Fibroblast of lung (primary cell): ENCODE results near the gene DIPK1B. TPM values are rescaled to one million over a fixed set of nuclear protein-coding genes. Genes with fewer than 3 reads are reported as not detected.
A peak's percentile ranks its signal among the peaks of the same experiment; 100 is the strongest.

Experiments used
- DNase-seq, 2 donors: peaks; one replicate each; pipeline versions ENCODE4 v3.0.0 to v3.0.0-alpha.2; 2010; ENCODE audit warnings: low read depth in 2 of 2
- H2AFZ ChIP-seq: 2 replicates; pipeline ENCODE4 v1.5.1; 2012; ENCODE audit warnings: low read length, control low read depth, inconsistent platforms
- H3K27ac ChIP-seq: 2 replicates; pipeline ENCODE4 v1.5.1; 2011; ENCODE audit warnings: low read length, control low read depth; ENCODE audit not compliant: insufficient read depth
- H3K27me3 ChIP-seq: 2 replicates; pipeline ENCODE4 v1.5.1; 2011; ENCODE audit warnings: mild to moderate bottlenecking, low read length; ENCODE audit not compliant: control insufficient read depth, insufficient read depth
- H3K36me3 ChIP-seq: 2 replicates; pipeline ENCODE4 v1.5.1; 2011; ENCODE audit warnings: low read length; ENCODE audit not compliant: control insufficient read depth, insufficient read depth
- H3K4me1 ChIP-seq: 2 replicates; pipeline ENCODE4 v1.5.1; 2011; ENCODE audit warnings: low read length; ENCODE audit not compliant: control insufficient read depth, insufficient read depth; ENCODE audit errors: extremely low read depth
- H3K4me2 ChIP-seq: 2 replicates; pipeline ENCODE4 v1.5.1; 2011; ENCODE audit warnings: low read length, control low read depth; ENCODE audit not compliant: insufficient read depth; ENCODE audit errors: extremely low read depth
- H3K4me3 ChIP-seq, 4 experiments: fragments of 200-600 bp in 1 of 4; sonication (generic) in 1 of 4; replicated peaks in 1 of 4; 2 replicates each; pipeline ENCODE4 v1.5.1; 2011 to 2016; ENCODE audit warnings: low read length in 4 of 4, low read depth in 3 of 4, mild to moderate bottlenecking in 3 of 4, control low read depth in 2 of 4, inconsistent platforms in 1 of 4, mixed read lengths in 1 of 4; ENCODE audit not compliant: insufficient read depth in 1 of 4; ENCODE audit errors: control extremely low read depth in 1 of 4
- H3K79me2 ChIP-seq: 2 replicates; pipeline ENCODE4 v1.5.1; 2012; ENCODE audit warnings: mild to moderate bottlenecking, low read length, inconsistent platforms; ENCODE audit not compliant: control insufficient read depth, insufficient read depth
- H3K9ac ChIP-seq: 2 replicates; pipeline ENCODE4 v1.5.1; 2011; ENCODE audit warnings: mild to moderate bottlenecking, low read length, control low read depth; ENCODE audit not compliant: insufficient read depth
- H3K9me3 ChIP-seq: 2 replicates; pipeline ENCODE4 v1.5.1; 2012; ENCODE audit warnings: low read depth, low read length; ENCODE audit not compliant: control insufficient read depth, insufficient read depth
- H4K20me1 ChIP-seq: 2 replicates; pipeline ENCODE4 v1.5.1; 2011; ENCODE audit warnings: low read length; ENCODE audit not compliant: control insufficient read depth, insufficient read depth; ENCODE audit errors: extremely low read depth
- EZH2 ChIP-seq: IDR thresholded peaks from 2 replicates; pipeline ENCODE4 v1.5.1; 2012; ENCODE audit warnings: low read length, control low read depth, mild to moderate bottlenecking; ENCODE audit errors: missing control alignments
- polyA plus RNA-seq, 2 donors: library from polyadenylated mRNA; depleted of rRNA in 1 of 2; stranded (reverse) in 1 of 2; unstranded in 1 of 2; fragments of >200 nt; gene quantifications; 2 replicates each; pipeline ENCODE4 v1.2.1, GENCODE V29; 2011 to 2012; ENCODE audit warnings: missing spikeins in 1 of 2
- total RNA-seq: library from RNA; depleted of rRNA; stranded (reverse); fragments of >200 nt; gene quantifications from 2 replicates; pipeline ENCODE4 v1.2.1, GENCODE V29; 2014
- TF ChIP-seq, protein P1 (sequence below), 2 donors: IDR thresholded peaks in 1 of 2; conservative IDR thresholded peaks in 1 of 2; 1 replicate in 1 of 2; 2 replicates in 1 of 2; pipeline ENCODE4 v1.5.1; 2011 to 2012; ENCODE audit warnings: low read length in 2 of 2, control low read depth in 1 of 2, inconsistent platforms in 1 of 2, low read depth in 1 of 2, mild to moderate bottlenecking in 1 of 2

DIPK1B gene
- total and polyA plus RNA-seq, 2 donors (not counting 1 experiment from before 2014, with no cell fraction given) = 0.16 to 0.33 TPM

DNA sequence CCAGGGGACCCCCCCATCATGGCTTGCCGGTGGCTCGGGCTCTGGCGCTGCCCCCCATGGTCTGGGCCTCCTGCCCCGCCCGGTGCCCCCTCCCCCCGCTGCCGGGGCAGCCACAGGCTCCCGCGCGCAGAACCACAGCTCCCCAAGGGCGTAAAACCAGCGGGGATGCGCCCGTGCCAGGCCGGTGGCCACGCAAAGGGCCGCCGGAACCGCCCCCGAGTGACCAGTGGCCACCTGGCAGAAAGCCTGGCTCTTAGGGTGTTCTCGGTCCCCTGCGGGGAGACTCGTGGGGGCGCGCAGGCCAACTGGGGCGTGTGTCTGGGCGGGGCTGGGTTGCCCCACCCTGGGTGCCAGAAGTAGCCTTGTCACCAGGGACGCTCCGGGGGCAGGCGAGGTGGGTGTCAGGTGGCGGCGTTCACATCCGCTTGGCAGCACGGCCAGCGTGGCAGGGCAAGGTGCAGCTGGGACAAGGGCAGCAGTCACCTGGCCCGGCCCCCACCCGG lies 24.6 kb upstream of the DIPK1B start:
- Histone ChIP-seq H3K9ac (no peak overlapping the region), H2AFZ (no peak overlapping the region), H3K9me3 (no peaks in the 10 kb centered on the region), H3K4me1 (peaks cover 8% of the 10 kb centered on the region), H3K27me3 (no peaks in the 10 kb centered on the region), H3K4me2 (no peak overlapping the region), H3K36me3 (no peaks in the 10 kb centered on the region), H3K79me2 (peaks cover 5% of the 10 kb centered on the region), H3K4me3 (peak overlapping the region in 1 of 4 experiments; percentile 10), H3K27ac (no peak overlapping the region), H4K20me1 (peaks cover 2% of the 10 kb centered on the region)
- DNase-seq = no peak
- TF ChIP-seq, protein P1, sequence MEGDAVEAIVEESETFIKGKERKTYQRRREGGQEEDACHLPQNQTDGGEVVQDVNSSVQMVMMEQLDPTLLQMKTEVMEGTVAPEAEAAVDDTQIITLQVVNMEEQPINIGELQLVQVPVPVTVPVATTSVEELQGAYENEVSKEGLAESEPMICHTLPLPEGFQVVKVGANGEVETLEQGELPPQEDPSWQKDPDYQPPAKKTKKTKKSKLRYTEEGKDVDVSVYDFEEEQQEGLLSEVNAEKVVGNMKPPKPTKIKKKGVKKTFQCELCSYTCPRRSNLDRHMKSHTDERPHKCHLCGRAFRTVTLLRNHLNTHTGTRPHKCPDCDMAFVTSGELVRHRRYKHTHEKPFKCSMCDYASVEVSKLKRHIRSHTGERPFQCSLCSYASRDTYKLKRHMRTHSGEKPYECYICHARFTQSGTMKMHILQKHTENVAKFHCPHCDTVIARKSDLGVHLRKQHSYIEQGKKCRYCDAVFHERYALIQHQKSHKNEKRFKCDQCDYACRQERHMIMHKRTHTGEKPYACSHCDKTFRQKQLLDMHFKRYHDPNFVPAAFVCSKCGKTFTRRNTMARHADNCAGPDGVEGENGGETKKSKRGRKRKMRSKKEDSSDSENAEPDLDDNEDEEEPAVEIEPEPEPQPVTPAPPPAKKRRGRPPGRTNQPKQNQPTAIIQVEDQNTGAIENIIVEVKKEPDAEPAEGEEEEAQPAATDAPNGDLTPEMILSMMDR (conservative IDR thresholded peaks at IDR 0.05 in 1 of 2, IDR thresholded peaks at IDR 0.05 in 1 of 2; ENCODE audit: low read depth in 1 of 2, low read length in 2 of 2) = no peak
- TF ChIP-seq EZH2 = no peak

DNA sequence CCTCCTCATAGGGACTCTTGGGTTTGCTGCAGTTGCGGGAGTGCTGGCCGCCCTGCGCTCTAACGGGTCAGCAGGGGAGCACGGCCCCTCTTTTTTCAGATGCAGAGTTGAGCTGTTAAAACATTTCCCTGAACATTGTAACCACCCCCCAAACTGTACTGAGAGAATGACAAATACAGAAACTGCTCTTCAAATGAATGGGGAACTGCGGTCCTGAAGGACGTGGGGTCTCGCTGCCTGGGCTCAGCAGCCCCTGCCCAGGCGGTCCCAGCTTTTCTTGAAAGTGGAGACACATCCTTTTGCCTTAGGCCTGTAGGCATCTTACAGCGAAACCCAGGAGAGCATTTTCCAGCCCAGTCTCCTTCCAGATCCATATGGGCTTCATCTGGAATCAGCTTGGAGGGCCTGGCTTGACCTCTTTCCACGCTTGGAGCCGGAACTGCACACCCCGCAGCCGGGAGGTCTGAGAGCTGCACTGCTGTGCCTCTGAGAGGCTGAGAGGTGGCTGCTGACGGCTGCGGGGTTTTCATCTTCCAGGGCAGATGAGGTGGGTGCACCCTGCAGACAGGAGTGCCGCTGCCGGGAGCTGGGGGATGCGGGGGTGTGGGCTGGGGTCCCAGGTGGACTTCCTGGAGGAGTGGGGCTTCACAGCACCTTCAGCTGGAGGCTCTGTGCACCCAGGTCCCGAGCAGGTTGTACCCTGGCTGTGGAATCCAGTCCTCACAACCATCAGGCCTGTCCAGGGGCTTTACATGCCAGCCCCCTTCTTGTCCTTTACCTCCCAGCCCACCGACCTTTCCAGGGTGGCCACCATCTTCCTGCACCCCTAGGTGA lies 23.9 kb upstream of the DIPK1B start:
- Histone ChIP-seq H3K4me3 (no peak overlapping the region), H3K4me2 (no peak overlapping the region), H3K27me3 (no peaks in the 10 kb centered on the region), H3K4me1 (peaks cover 8% of the 10 kb centered on the region), H2AFZ (no peak overlapping the region), H3K9ac (no peak overlapping the region), H3K79me2 (peaks cover 5% of the 10 kb centered on the region), H4K20me1 (peaks cover 2% of the 10 kb centered on the region), H3K36me3 (no peaks in the 10 kb centered on the region), H3K9me3 (no peaks in the 10 kb centered on the region), H3K27ac (no peak overlapping the region)
- peak in 1 of 2 donors; percentile 54 for DNase-seq
- no peak for TF ChIP-seq EZH2
- TF ChIP-seq, protein P1 (conservative IDR thresholded peaks at IDR 0.05 in 1 of 2, IDR thresholded peaks at IDR 0.05 in 1 of 2; ENCODE audit: low read depth in 1 of 2, low read length in 2 of 2) = no peak

DNA sequence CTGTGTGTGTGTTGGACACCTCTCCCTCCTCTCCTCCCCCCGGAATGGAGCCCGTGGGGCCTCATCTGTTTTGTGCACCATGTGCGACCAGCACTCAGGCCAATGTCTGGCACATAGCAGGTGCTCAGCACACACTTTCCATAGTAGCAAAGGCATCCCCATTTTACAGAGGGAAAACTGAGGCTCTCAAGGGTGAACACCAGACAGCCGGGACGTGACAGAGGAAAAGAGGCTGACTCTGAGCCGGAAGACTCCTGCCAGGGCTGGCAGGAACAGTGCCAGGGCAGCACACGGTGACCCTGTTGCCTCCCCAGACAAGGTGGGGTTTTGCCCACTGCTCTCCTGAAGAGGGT lies 23.3 kb upstream of the DIPK1B start:
- no peak overlapping the region for H2AFZ ChIP-seq
- no peak for TF ChIP-seq EZH2
- TF ChIP-seq, protein P1 (conservative IDR thresholded peaks at IDR 0.05 in 1 of 2, IDR thresholded peaks at IDR 0.05 in 1 of 2; ENCODE audit: low read depth in 1 of 2, low read length in 2 of 2) = no peak
- H3K36me3 ChIP-seq = no peaks in the 10 kb centered on the region
- peaks cover 5% of the 10 kb centered on the region for H3K79me2 ChIP-seq
- H3K4me1 ChIP-seq = peaks cover 8% of the 10 kb centered on the region
- H3K27me3 ChIP-seq = no peaks in the 10 kb centered on the region
- DNase-seq = no peak
- no peaks in the 10 kb centered on the region for H3K9me3 ChIP-seq
- no peak overlapping the region for H3K27ac ChIP-seq
- H4K20me1 ChIP-seq = peaks cover 2% of the 10 kb centered on the region
- no peak overlapping the region for H3K4me3 ChIP-seq
- no peak overlapping the region for H3K4me2 ChIP-seq
- H3K9ac ChIP-seq = no peak overlapping the region
